C4-2B (cell line): ENCODE data around the gene SLC4A4.

Experiments
- ZFX ChIP-seq: fragments of 450-650 bp; IDR thresholded peaks from 2 replicates; pipeline ENCODE4 v1.6.1; 2017
- TF ChIP-seq, protein P1 (sequence below): fragments of 450-650 bp; conservative IDR thresholded peaks from 2 replicates; pipeline ENCODE4 v1.5.1; 2017; ENCODE audit warnings: mild to moderate bottlenecking

DNA sequence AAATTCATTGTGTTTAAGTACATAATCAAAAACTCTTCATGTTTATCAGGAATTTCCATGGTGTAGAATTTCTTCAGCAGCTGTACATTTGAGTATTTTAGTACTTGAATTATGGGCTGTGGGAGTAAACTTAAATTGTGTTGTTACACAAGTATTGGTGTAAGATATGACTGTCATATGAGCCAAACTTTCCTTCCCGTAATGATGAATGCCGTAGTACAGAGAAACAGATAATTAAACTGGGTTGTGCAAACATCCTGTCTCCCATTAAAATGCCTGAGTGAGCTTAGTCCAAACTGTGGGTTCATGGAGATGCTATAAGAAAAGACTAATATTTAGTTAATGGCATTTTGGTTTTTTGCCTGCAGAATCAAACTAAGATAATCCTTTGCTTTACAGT lies 159.2 kb downstream of the SLC4A4 start:
- TF ChIP-seq, protein P1, sequence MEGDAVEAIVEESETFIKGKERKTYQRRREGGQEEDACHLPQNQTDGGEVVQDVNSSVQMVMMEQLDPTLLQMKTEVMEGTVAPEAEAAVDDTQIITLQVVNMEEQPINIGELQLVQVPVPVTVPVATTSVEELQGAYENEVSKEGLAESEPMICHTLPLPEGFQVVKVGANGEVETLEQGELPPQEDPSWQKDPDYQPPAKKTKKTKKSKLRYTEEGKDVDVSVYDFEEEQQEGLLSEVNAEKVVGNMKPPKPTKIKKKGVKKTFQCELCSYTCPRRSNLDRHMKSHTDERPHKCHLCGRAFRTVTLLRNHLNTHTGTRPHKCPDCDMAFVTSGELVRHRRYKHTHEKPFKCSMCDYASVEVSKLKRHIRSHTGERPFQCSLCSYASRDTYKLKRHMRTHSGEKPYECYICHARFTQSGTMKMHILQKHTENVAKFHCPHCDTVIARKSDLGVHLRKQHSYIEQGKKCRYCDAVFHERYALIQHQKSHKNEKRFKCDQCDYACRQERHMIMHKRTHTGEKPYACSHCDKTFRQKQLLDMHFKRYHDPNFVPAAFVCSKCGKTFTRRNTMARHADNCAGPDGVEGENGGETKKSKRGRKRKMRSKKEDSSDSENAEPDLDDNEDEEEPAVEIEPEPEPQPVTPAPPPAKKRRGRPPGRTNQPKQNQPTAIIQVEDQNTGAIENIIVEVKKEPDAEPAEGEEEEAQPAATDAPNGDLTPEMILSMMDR = no peak
- no peak for TF ChIP-seq ZFX
